GM21786 (cell line): Measurements from ENCODE around the gene CANX.
"Not testable (repeated sequence)": the region's sequence is repeated elsewhere in the genome, so short reads cannot be mapped to it uniquely, and the experiment has no call there.

Source experiments
- ATAC-seq: cut with Tn5 transposase; IDR thresholded peaks from one replicate; pipeline ENCODE4 v1.9.1; 2021; ENCODE audit not compliant: unreplicated experiment

Gene CANX

GRCh38 chr5:179698935-179699615 lies at the start of gene CANX:
TSS of gene CANX (plus strand) at chr5:179698967. CDS start at chr5:179705682, 6,715 bp downstream.
- peak; percentile 2 for ATAC-seq

DNA sequence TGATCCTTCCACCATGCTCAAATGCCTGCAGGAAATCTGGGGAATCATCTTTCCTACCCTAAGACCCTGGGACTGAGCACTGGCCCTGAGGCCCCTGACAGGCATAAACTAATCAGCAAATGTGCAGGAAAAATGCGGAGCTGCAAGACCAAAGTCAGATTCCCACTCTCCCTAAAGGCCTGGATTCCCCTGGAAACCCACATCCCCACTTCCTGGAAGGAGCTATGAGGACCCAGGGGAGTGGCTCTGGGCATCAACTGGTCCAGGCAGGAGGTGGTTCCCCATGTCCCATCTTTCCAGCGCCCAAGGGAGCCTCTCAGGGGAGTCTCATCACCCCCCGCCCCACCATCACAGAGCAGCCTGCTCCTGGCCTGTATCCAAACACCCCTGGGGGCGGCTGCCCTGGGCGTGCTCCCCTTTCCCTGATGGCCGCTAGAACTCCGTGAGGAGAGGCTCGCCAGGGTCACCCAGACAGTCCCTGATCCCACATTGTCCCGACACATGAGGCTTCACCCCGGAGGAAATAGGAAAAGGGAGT lies 49.5 kb upstream of the CANX start:
- not testable (repeated sequence) for ATAC-seq

DNA sequence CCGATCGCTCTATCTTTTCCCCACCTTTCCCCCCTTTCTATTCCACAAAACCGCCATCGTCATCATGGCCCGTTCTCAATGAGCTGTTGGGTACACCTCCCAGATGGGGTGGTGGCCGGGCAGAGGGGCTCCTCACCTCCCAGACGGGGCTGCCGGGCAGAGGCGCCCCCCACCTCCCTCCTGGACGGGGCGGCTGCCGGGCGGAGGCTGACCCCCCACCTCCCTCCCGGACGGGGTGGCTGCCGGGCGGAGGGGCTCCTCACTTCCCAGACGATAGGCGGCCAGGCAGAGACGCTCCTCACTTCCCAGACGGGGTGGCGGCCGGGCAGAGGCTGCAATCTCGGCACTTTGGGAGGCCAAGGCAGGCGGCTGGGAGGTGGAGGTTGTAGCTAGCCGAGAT lies 48.5 kb upstream of the CANX start:
- not testable (repeated sequence) for ATAC-seq

DNA sequence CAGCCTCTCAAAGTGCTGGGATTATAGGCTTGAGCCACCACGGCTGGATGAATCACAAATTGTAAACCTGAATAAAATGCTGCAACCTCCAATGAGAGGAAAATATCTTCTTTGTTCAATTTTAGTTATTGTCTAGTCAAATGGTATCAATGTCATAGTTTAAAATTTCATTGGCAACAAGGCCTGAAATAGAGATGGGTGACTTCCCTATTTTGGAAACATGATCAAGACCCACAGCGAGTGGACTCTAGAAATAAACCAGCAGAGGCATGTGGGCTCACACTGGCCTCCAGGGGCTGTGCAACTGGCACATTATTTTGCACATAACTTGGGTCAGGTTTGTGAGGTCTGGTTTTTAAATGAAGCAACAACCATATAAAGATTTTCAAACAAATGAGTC lies 45.6 kb upstream of the CANX start:
- not testable (repeated sequence) for ATAC-seq

GRCh38 chr5:179657302-179658178 lies 41.2 kb upstream of the CANX start:
- ATAC-seq = peak; percentile 85

DNA sequence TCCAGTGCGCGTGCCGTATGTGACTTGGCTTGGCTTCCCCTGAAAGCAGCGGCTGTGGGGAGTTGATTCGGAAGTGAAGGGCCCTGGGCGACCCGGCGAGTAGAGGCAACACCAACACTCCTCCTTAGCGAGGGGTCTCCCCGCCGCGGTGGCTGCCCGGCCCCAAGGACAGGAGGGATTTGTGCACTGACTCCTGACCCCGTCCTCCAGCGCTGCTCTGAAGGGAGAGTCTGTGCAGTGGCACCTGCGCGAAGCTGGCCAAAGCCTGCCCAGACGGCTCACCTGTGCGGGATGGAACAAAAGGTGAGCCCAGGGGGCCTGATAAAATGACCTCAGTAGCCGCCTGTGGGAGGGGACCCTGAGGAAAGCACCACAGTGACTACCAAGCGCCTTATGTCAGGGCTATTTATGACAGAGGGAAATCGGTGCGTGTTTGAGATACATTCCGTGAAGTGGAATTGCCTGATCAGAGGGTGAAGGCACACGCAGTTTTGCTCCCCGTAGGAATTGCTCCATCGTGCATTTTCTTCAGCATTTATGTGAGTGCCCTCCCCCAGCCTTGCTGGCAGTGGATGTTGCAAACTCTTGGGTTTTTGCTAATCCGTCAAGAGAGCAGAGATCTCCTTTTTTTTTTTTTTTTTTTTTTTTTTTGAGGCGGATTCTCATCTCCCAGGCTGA lies 40.4 kb upstream of the CANX start:
- ATAC-seq = peak; percentile 55

DNA sequence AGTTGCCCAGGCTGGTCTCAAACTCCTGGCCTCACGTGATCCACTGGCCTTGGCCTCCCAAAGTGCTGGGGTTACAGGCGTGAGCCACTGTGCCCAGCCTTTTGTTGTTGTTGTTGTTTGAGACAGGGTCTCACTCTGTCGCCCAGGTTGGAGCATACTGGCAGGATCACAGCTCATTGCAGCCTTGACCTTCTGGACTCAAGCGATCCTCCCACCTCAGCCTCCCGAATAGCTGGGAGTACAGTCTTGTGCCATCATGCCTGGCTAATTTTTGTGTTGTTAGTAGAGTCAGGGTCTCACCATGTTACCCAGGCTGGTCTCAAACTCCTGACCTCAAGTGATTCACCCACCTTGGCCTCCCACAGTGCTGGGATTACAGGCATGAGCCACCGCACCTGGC lies 37.1 kb upstream of the CANX start:
- ATAC-seq = not testable (repeated sequence)

DNA sequence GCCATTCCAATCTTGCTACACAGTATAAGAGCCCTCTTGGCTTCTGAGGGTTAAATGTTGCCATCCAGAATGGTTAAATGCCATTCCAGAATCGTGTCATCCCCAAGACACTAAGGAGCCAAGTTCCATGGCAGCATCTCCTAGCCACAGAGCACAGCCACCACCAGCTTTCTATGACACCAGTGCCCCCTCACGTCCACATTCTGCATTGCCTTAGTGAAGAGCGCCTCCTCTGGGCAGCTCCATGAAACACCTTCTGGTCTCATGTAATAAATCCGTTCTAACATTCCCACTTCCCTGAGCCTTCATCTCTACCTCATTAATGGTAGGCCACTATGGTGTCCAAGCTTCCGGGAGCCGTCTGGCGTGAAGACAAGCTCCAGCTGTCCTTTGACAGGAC lies 30.4 kb upstream of the CANX start:
- no peak for ATAC-seq

GRCh38 chr5:179678223-179679013 lies 20.3 kb upstream of the CANX start:
- ATAC-seq = peak; percentile 88

DNA sequence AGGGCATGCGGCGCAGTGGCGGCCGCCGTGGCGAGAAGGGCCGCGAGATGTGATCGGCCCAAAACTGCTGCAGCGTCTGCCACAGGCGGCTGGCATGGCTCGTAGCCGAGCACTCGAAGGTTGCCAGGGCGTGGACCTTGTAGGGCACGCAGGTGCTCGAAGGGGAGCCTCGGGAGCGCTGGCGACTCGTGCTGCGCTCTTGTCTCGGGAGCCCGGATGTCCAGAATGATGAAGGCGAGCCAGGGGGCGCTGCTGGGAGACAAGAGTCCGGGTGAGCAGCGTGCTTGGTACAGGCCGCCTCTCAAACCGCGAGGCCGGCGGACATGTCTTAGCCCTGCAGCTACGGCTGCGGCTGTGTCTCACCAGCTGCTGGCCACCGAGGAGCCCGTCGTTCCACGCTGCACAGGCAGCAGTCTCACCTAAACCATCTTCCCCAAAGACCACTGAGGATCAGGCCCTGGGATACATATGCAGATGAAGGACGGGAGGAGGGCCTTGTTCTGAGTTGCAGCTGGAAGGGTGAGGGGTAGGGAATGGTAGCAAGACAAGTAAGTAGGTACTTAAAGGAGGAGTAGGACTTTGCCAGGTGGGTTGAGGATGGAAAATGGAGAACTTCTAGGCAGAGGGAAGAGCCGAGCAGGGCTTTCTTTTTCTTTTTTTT lies 19.6 kb upstream of the CANX start:
- peak; percentile 21 for ATAC-seq

DNA sequence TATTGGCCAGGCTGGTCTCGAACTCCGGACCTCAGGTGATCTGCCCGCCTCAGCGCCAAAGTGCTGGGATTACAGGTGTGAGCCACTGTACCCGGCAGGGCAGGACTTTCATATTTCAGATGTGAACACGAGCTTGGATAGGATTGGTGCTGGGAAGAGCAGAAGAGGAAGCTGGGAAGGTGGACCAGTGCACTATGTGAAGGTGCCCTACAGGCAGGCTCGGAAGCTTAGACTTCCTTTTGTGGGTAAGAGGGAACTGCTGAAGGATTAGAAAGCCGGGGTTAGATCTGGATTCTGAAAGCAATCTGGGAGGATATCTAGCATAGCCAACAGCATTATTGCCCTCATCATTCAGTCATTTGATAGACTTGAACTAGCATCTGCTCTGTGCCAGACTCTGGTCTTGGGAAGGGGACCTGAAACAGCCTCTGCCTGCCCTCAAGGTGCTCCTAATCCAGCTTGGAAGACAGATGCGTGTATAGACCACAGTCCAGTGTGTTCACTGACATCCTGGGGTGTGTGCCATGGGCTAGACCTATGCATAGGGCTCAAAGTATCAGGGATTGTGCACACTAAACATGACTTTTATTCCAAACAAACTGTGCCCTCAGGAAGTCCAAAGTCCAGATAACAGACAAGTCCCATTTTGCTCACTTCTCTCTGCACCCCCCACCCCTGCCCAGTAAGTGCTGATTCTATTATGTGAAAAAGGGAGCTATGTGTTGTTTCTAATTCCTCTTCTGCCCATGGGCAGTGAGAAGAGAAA lies 18.6 kb upstream of the CANX start:
- ATAC-seq = no peak

DNA sequence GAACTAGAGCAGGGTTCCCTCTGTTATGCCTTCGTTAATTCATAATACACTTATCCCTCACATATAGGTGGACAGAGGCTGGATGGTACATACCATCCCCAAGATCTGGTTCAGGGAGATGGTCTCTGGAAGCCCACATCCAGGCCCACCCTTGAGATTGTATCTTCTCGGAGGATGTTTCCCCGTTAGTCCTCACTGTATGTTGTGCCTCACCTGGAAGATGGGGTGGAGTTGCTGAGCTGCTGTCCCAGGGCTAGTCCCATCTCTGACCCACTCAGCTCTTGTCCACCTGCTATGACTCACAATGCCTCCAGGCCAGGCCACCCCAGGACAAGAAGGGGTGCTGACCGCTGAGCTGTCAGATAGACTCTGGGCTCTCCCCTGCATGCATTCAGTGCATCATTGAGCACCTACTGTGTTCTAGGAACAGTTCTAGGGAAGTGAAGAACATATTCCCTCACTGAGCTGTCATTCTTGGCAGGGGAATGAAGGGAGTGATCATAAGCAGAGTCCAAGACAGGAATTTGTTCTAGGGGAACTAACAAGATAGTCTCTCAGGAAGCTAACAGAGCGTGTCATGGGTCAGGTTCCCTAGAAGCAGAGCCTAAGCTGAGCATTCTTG lies 17.9 kb upstream of the CANX start, which contains the start of gene CBY3:
Gene CBY3 (minus strand): TSS at position 255 of the 622 bp plus-strand sequence. CDS start 116 bp downstream, at position 139.
- ATAC-seq = no peak

- not testable (repeated sequence) for ATAC-seq
Measured at GRCh38 chr5:179689212-179689611, 9.6 kb upstream of the CANX start.

DNA sequence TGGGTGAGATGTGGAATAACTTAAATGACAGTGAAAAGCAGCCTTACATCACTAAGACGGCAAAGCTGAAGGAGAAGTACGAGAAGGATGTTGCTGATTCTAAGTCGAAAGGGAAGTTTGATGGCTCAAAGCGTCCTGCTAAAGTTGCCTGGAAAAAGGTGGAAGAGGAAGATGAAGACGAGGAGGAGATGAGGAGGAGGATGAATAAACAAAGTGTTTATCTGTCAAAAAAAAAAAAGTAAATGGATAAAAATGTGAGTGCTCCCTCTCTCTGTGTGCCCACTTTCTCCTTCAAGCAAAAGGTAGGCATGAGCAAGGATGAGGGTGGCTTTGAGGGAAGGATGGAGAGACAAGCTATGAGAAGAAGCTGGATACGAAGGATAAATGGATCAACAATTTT lies 4.2 kb upstream of the CANX start:
- no peak for ATAC-seq

DNA sequence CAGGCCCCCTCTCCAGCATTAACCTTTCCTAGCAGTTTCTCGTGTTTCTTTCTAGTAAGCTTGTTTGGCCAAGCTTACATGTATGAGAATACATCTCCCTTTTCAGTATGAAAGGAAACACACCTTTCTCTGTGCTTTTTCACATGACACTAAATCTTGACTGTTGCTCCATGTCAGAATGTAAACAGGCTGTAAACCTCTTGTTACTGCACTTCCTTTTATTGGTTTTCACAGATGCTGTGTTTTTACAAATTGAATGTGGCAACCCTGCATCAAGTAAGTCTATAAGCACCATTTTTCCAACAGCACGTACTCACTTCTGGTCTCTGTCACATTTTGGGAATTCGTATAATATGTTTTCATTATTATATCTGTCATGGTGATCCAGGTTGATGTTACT lies 2.2 kb upstream of the CANX start:
- ATAC-seq = no peak

DNA sequence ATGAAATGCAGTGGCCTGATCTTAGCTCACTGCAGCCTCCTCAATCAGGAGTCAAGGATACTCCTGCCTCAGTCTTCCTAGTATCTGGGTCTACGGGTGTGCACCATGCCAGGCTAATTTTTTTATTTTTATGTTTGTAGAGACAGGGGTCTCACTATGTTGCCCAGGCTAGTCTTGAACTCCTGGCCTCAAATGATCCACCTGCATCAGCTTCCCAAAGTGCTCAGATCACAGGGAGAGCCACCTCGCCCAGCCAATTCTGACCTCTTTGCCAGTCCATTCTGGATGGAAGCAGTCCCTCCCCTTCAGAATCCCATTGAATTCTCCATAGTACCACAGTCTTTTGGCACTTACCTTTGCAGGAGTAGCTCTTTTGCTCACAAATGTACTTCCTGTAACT lies 1.7 kb upstream of the CANX start:
- ATAC-seq = no peak

DNA sequence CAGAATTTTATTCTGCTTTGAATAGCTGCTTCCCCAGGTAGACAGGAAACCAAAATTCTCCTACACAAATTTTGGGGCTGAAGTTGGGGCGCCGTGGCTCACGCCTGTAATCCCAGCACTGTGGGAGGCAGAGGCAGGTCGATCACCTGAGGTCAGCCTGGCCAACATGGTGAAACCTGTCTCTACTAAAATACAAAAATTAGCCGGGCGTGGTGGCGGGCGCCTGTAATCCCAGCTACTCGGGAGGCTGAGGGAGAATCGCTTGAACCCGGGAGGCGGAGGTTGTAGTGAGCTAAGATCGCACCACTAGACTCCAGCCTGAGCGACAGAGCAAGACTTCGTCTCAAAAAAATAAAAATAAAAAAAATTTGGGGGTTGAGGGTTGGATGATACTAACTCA lies 1.2 kb upstream of the CANX start:
- not testable (repeated sequence) for ATAC-seq

GRCh38 chr5:179697993-179698934 lies 503 bp upstream of the CANX start:
- peak; percentile 87 for ATAC-seq
